Epithelial cell of prostate (primary cell): Measurements from ENCODE around the gene WWC2.
"Not testable (repeated sequence)": the region's sequence is repeated elsewhere in the genome, so short reads cannot be mapped to it uniquely, and the experiment has no call there.

ENCODE experiments used
- DNase-seq: peaks from one replicate; pipeline ENCODE4 v3.0.0-alpha.2; 2011; ENCODE audit warnings: low read depth, low spot score
- H3K27ac ChIP-seq: fragments of 450-650 bp; 2 replicates; pipeline ENCODE4 v1.5.1; 2017; ENCODE audit warnings: mild to moderate bottlenecking

Gene WWC2

GRCh38 chr4:183099537-183100297 is 660 bp downstream of the WWC2 start:
- peak overlapping the region; percentile 89 for H3K27ac ChIP-seq

GRCh38 chr4:183100298-183100599 is 1.2 kb downstream of the WWC2 start:
- no peak for DNase-seq
- no peak overlapping the region for H3K27ac ChIP-seq

More at GRCh38 chr4:183099537-183100297, 660 bp downstream of the WWC2 start:
- no peak for DNase-seq

- DNase-seq = no peak
- no peak overlapping the region for H3K27ac ChIP-seq
These were observed 1.8 kb downstream of the WWC2 start for GRCh38 chr4:183100827-183101226.

- DNase-seq = no peak
- H3K27ac ChIP-seq = no peak overlapping the region
These were observed 3.0 kb downstream of the WWC2 start for GRCh38 chr4:183101956-183102480.

- H3K27ac ChIP-seq = no peak overlapping the region
These were observed 6.0 kb downstream of the WWC2 start for GRCh38 chr4:183105092-183105491.

GRCh38 chr4:183106839-183107238 is 7.8 kb downstream of the WWC2 start:
- DNase-seq = no peak
- H3K27ac ChIP-seq = no peak overlapping the region

More at GRCh38 chr4:183105092-183105491, 6.0 kb downstream of the WWC2 start:
- DNase-seq = no peak

GRCh38 chr4:183107891-183108459 is 8.9 kb downstream of the WWC2 start:
- no peak overlapping the region for H3K27ac ChIP-seq
- DNase-seq = no peak

- H3K27ac ChIP-seq = no peak overlapping the region
- DNase-seq = no peak
These were observed 11.2 kb downstream of the WWC2 start for GRCh38 chr4:183110244-183110643.

GRCh38 chr4:183111452-183111885 is 12.4 kb downstream of the WWC2 start:
- no peak overlapping the region for H3K27ac ChIP-seq
- DNase-seq = no peak

- no peak for DNase-seq
- H3K27ac ChIP-seq = no peak overlapping the region
These were observed 19.1 kb downstream of the WWC2 start for GRCh38 chr4:183118141-183118540.

GRCh38 chr4:183118585-183118984 is 19.5 kb downstream of the WWC2 start:
- DNase-seq = no peak
- H3K27ac ChIP-seq = no peak overlapping the region

- DNase-seq, H3K27ac ChIP-seq: not testable (repeated sequence)
These were observed 22.6 kb downstream of the WWC2 start for GRCh38 chr4:183121660-183122059.

- no peak overlapping the region for H3K27ac ChIP-seq
- DNase-seq = no peak
These were observed 25.2 kb downstream of the WWC2 start for GRCh38 chr4:183124228-183124627.

GRCh38 chr4:183124865-183125264 is 25.8 kb downstream of the WWC2 start:
- H3K27ac ChIP-seq = no peak overlapping the region
- DNase-seq = no peak

GRCh38 chr4:183129125-183129524 is 30.1 kb downstream of the WWC2 start:
- no peak overlapping the region for H3K27ac ChIP-seq
- DNase-seq = no peak

- no peak overlapping the region for H3K27ac ChIP-seq
- DNase-seq = no peak
These were observed 30.6 kb downstream of the WWC2 start for GRCh38 chr4:183129675-183130074.

- DNase-seq = peak; percentile 26
- H3K27ac ChIP-seq = no peak overlapping the region
These were observed 31.5 kb downstream of the WWC2 start for GRCh38 chr4:183130328-183131155.

GRCh38 chr4:183132081-183132480 is 33.0 kb downstream of the WWC2 start:
- H3K27ac ChIP-seq = no peak overlapping the region
- DNase-seq = no peak

- H3K27ac ChIP-seq = no peak overlapping the region
These were observed 33.8 kb downstream of the WWC2 start for GRCh38 chr4:183132865-183133264.

GRCh38 chr4:183136855-183137254 is 37.8 kb downstream of the WWC2 start:
- no peak for DNase-seq
- H3K27ac ChIP-seq = no peak overlapping the region

More at GRCh38 chr4:183132865-183133264, 33.8 kb downstream of the WWC2 start:
- DNase-seq = no peak
